ENCODE measurements around the gene RASSF7. TPM values are rescaled to one million over a fixed set of nuclear protein-coding genes. Genes with fewer than 3 reads are reported as not detected.
"Not testable (repeated sequence)": the region's sequence is repeated elsewhere in the genome, so short reads cannot be mapped to it uniquely, and the experiment has no call there.

Gene RASSF7
- total and polyA plus RNA-seq, 5 donors from 2014 or later = 23.9 to 34.2 (median 31.4) TPM

- Mint-ChIP-seq H3K27me3 (no peaks in the 10 kb centered on the region), H3K36me3 (no peaks in the 10 kb centered on the region), H3K4me1 (peaks cover 0 to 11% (median 0%) of the 10 kb centered on the region in 4 donors), H3K4me3 (peak overlapping the region; percentile 74 to 90 (median 78)), H3K9me3 (no peaks in the 10 kb centered on the region), H3K27ac (peak overlapping the region; percentile 26 to 65 (median 44))
- Histone ChIP-seq H3K4me3 (ENCODE audit: low read depth, low read length) (no peak overlapping the region), H3K36me3 (ENCODE audit: control insufficient read depth, insufficient read depth, low read length) (no peaks in the 10 kb centered on the region), H3K4me1 (ENCODE audit: control insufficient read depth, insufficient read depth, low read length, poor library complexity, severe bottlenecking) (peaks cover 13% of the 10 kb centered on the region), H3K27me3 (ENCODE audit: control insufficient read depth, insufficient read depth, low read length) (no peaks in the 10 kb centered on the region), H3K27ac (ENCODE audit: insufficient read depth, low read length, poor library complexity, severe bottlenecking) (peak overlapping the region; percentile 47), H3K9me3 (ENCODE audit: control insufficient read depth in 2 of 2, low read length in 2 of 2) (no peaks in the 10 kb centered on the region)
- DNase-seq (peak in 2 of 3 donors; percentile 28 to 47), ATAC-seq (ENCODE audit: low read depth in 2 of 2) (no peak)
Measured at GRCh38 chr11:567629-568292, 7.0 kb downstream of the RASSF7 start.

GRCh38 chr11:568306-569157, 7.8 kb downstream of the RASSF7 start:
- peak; percentile 91 to 96 (median 96) for DNase-seq
- Histone ChIP-seq H3K4me3 (ENCODE audit: low read depth, low read length) (peak overlapping the region; percentile 48), H3K9me3 (ENCODE audit: control insufficient read depth in 2 of 2, low read length in 2 of 2) (no peaks in the 10 kb centered on the region), H3K27ac (ENCODE audit: insufficient read depth, low read length, poor library complexity, severe bottlenecking) (peak overlapping the region; percentile 68), H3K36me3 (ENCODE audit: control insufficient read depth, insufficient read depth, low read length) (no peaks in the 10 kb centered on the region), H3K27me3 (ENCODE audit: control insufficient read depth, insufficient read depth, low read length) (no peaks in the 10 kb centered on the region), H3K4me1 (ENCODE audit: control insufficient read depth, insufficient read depth, low read length, poor library complexity, severe bottlenecking) (peaks cover 13% of the 10 kb centered on the region)
- Mint-ChIP-seq H3K4me1 (peaks cover 0 to 15% (median 0%) of the 10 kb centered on the region in 4 donors), H3K4me3 (peak overlapping the region; percentile 76 to 86 (median 84)), H3K27me3 (no peaks in the 10 kb centered on the region), H3K36me3 (no peaks in the 10 kb centered on the region), H3K9me3 (no peaks in the 10 kb centered on the region), H3K27ac (peak overlapping the region in 1 of 3 donors; percentile 84)
- peak; percentile 87 to 89 for ATAC-seq (ENCODE audit: low read depth in 2 of 2)

GRCh38 chr11:569158-569885, 8.6 kb downstream of the RASSF7 start:
- Mint-ChIP-seq H3K4me1 (peaks cover 4 to 19% (median 5%) of the 10 kb centered on the region in 4 donors), H3K27me3 (no peaks in the 10 kb centered on the region), H3K9me3 (no peaks in the 10 kb centered on the region), H3K36me3 (no peaks in the 10 kb centered on the region), H3K4me3 (peak overlapping the region; percentile 83 to 86 (median 84)), H3K27ac (peak overlapping the region in 2 of 3 donors; percentile 84 to 86)
- Histone ChIP-seq H3K4me1 (ENCODE audit: control insufficient read depth, insufficient read depth, low read length, poor library complexity, severe bottlenecking) (peaks cover 16% of the 10 kb centered on the region), H3K36me3 (ENCODE audit: control insufficient read depth, insufficient read depth, low read length) (no peaks in the 10 kb centered on the region), H3K27ac (ENCODE audit: insufficient read depth, low read length, poor library complexity, severe bottlenecking) (peak overlapping the region; percentile 68), H3K9me3 (ENCODE audit: control insufficient read depth in 2 of 2, low read length in 2 of 2) (no peaks in the 10 kb centered on the region), H3K27me3 (ENCODE audit: control insufficient read depth, insufficient read depth, low read length) (no peaks in the 10 kb centered on the region), H3K4me3 (ENCODE audit: low read depth, low read length) (peak overlapping the region; percentile 48)
- ATAC-seq (ENCODE audit: low read depth in 2 of 2) (no peak), DNase-seq (no peak)

GRCh38 chr11:571802-572185, 11.0 kb downstream of the RASSF7 start:
- no peak for ATAC-seq (ENCODE audit: low read depth in 2 of 2)
- H3K27me3 ChIP-seq (ENCODE audit: control insufficient read depth, insufficient read depth, low read length) = no peaks in the 10 kb centered on the region
- no peak overlapping the region for H3K27ac Mint-ChIP-seq
- H3K4me3 ChIP-seq (ENCODE audit: low read depth, low read length) = no peak overlapping the region
- no peaks in the 10 kb centered on the region for H3K9me3 ChIP-seq (ENCODE audit: control insufficient read depth in 2 of 2, low read length in 2 of 2)
- H3K4me1 ChIP-seq (ENCODE audit: control insufficient read depth, insufficient read depth, low read length, poor library complexity, severe bottlenecking) = peaks cover 30% of the 10 kb centered on the region
- peak overlapping the region in 1 of 4 donors; percentile 32 for H3K4me3 Mint-ChIP-seq
- H3K36me3 ChIP-seq (ENCODE audit: control insufficient read depth, insufficient read depth, low read length) = no peaks in the 10 kb centered on the region
- peaks cover 5% of the 10 kb centered on the region for H3K27me3 Mint-ChIP-seq
- no peak for DNase-seq
- H3K4me1 Mint-ChIP-seq = peaks cover 4 to 31% (median 12%) of the 10 kb centered on the region in 4 donors
- no peak overlapping the region for H3K27ac ChIP-seq (ENCODE audit: insufficient read depth, low read length, poor library complexity, severe bottlenecking)
- no peaks in the 10 kb centered on the region for H3K36me3 Mint-ChIP-seq
- peaks cover 0 to 1% (median 0%) of the 10 kb centered on the region in 7 donors for H3K9me3 Mint-ChIP-seq

- Mint-ChIP-seq H3K27ac (no peak overlapping the region), H3K27me3 (peaks cover 5% of the 10 kb centered on the region), H3K36me3 (no peaks in the 10 kb centered on the region), H3K4me3 (peak overlapping the region in 2 of 4 donors; percentile 55 to 93), H3K9me3 (peaks cover 0 to 1% (median 0%) of the 10 kb centered on the region in 7 donors), H3K4me1 (peaks cover 4 to 39% (median 14%) of the 10 kb centered on the region in 4 donors)
- H3K9me3 ChIP-seq (ENCODE audit: control insufficient read depth in 2 of 2, low read length in 2 of 2) = no peaks in the 10 kb centered on the region
- ATAC-seq (ENCODE audit: low read depth in 2 of 2) = no peak
- peaks cover 42% of the 10 kb centered on the region for H3K4me1 ChIP-seq (ENCODE audit: control insufficient read depth, insufficient read depth, low read length, poor library complexity, severe bottlenecking)
- no peak overlapping the region for H3K27ac ChIP-seq (ENCODE audit: insufficient read depth, low read length, poor library complexity, severe bottlenecking)
- DNase-seq = no peak
- H3K36me3 ChIP-seq (ENCODE audit: control insufficient read depth, insufficient read depth, low read length) = no peaks in the 10 kb centered on the region
- H3K27me3 ChIP-seq (ENCODE audit: control insufficient read depth, insufficient read depth, low read length) = no peaks in the 10 kb centered on the region
- no peak overlapping the region for H3K4me3 ChIP-seq (ENCODE audit: low read depth, low read length)
Measured at GRCh38 chr11:573146-573759, 12.5 kb downstream of the RASSF7 start.

GRCh38 chr11:574031-574570, 13.3 kb downstream of the RASSF7 start:
- Mint-ChIP-seq H3K27ac (peak overlapping the region in 2 of 3 donors; percentile 88 to 89), H3K4me1 (peaks cover 4 to 46% (median 15%) of the 10 kb centered on the region in 4 donors), H3K4me3 (peak overlapping the region; percentile 91 to 93 (median 92))
- not testable (repeated sequence) for H3K27me3 Mint-ChIP-seq; H3K9me3 ChIP-seq (ENCODE audit: control insufficient read depth in 2 of 2, low read length in 2 of 2); H3K4me3 ChIP-seq (ENCODE audit: low read depth, low read length); H3K27ac ChIP-seq (ENCODE audit: insufficient read depth, low read length, poor library complexity, severe bottlenecking); H3K27me3 ChIP-seq (ENCODE audit: control insufficient read depth, insufficient read depth, low read length); H3K36me3 ChIP-seq (ENCODE audit: control insufficient read depth, insufficient read depth, low read length); ATAC-seq (ENCODE audit: low read depth in 2 of 2); H3K9me3 Mint-ChIP-seq; H3K36me3 Mint-ChIP-seq
- peak in 2 of 3 donors; percentile 29 to 75 for DNase-seq
- peaks cover 47% of the 10 kb centered on the region for H3K4me1 ChIP-seq (ENCODE audit: control insufficient read depth, insufficient read depth, low read length, poor library complexity, severe bottlenecking)
